OCI-LY7 (cell line): ENCODE results near the gene DIS3L.
"Not testable (repeated sequence)": the region's sequence is repeated elsewhere in the genome, so short reads cannot be mapped to it uniquely, and the experiment has no call there.

ENCODE experiments used
- CTCF ChIP-seq: fragments of 200-600 bp; sonication (generic); conservative IDR thresholded peaks from 2 replicates; pipeline ENCODE4 v1.5.1; 2014; ENCODE audit warnings: mild to moderate bottlenecking, antibody characterized with exemption, low read length, moderate library complexity, mixed read lengths
- EZH2phosphoT487 ChIP-seq: fragments of 200-600 bp; sonication (generic); IDR thresholded peaks from 2 replicates; pipeline ENCODE4 v1.6.1; 2018; ENCODE audit warnings: low read depth, borderline replicate concordance, mild to moderate bottlenecking, mixed run types, antibody characterized with exemption, low read length, moderate library complexity, mixed read lengths

DNA sequence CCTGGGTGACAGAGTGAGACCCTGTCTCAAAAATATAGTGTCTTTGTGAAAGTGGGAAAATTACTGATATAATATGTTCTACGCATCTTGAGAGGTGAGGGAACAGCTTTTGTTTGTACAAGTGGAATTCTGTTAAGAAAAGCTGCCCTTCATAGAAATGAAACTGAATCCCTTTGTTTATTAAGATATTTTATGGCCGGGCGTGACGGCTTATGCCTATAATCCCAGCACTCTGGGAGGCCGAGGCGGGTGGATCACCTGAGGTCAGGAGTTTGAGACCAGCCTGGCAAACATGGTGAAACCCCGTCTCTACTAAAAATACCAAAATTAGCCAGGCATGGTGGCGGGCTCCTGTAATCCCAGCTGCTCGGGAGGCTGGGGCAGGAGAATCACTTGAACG lies 11.1 kb downstream of the DIS3L start:
- TF ChIP-seq CTCF, EZH2phosphoT487: not testable (repeated sequence)
